ENCODE data around the gene C1D.

C1D gene

DNA sequence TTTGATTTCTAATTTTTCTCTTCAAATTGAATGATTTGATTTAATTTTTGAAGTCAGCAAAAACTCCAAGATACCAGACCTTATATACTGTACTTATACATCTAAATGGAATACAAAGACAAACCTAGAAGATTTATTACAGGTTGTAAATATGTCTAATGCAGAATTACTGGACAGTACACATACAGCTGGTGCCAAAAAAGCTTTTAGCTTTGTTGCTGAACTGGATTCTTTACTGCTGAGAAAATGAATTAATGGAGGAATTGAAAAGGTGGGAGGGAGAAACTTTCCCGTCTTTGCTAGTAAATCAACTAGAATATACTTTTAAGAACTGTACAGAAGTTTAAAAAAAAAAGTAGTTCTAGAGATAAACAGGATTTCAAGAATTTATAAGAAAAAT is 17.5 kb downstream of the C1D start:
- DNase-seq (ENCODE audit: extremely low read depth, low read depth), result no peak
- TF ChIP-seq, protein P1, sequence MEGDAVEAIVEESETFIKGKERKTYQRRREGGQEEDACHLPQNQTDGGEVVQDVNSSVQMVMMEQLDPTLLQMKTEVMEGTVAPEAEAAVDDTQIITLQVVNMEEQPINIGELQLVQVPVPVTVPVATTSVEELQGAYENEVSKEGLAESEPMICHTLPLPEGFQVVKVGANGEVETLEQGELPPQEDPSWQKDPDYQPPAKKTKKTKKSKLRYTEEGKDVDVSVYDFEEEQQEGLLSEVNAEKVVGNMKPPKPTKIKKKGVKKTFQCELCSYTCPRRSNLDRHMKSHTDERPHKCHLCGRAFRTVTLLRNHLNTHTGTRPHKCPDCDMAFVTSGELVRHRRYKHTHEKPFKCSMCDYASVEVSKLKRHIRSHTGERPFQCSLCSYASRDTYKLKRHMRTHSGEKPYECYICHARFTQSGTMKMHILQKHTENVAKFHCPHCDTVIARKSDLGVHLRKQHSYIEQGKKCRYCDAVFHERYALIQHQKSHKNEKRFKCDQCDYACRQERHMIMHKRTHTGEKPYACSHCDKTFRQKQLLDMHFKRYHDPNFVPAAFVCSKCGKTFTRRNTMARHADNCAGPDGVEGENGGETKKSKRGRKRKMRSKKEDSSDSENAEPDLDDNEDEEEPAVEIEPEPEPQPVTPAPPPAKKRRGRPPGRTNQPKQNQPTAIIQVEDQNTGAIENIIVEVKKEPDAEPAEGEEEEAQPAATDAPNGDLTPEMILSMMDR (IDR thresholded peaks at IDR 0.05; ENCODE audit: low read depth, low read length), result no peak

DNA sequence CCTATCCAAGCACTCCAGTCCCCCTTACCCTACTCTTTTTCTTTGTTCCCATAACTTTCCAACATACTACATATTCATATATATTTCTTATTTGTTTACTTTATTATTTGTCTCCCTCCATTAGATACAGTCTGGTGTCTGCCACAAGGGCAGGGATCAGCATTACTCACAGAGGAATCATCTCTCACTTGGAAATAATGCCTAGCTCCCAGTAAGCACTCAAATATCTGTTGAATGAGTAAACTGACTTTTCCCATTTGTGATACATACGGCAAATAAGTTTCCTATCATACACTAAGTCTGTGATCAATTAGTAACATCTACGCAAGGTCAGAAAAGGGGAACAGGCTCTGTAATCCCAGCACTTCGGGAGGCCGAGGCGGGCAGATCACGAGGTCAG is 18.7 kb downstream of the C1D start:
- no peak for DNase-seq (ENCODE audit: extremely low read depth, low read depth)
- TF ChIP-seq, protein P1 (IDR thresholded peaks at IDR 0.05; ENCODE audit: low read depth, low read length), result no peak

DNA sequence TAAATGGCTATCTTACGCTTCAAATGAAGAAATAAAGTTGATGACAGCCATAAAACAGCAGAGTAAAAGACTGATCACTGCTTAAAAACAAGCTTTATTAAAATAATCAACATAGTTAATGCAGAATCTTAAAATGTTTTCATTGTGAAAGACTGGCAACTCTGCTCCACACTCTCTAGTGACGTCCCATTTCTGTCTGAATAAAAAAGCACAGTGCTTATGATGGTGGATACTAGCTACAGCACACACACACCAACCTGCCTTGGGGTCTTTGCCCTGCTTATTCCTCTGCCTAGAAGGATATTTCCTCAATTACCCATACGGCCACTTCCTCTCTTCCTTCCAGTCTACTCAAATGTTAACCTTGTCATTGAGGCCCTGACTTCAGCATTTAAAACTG is 19.1 kb downstream of the C1D start:
- no peak for DNase-seq (ENCODE audit: extremely low read depth, low read depth)
- TF ChIP-seq, protein P1 (IDR thresholded peaks at IDR 0.05; ENCODE audit: low read depth, low read length), result no peak

DNA sequence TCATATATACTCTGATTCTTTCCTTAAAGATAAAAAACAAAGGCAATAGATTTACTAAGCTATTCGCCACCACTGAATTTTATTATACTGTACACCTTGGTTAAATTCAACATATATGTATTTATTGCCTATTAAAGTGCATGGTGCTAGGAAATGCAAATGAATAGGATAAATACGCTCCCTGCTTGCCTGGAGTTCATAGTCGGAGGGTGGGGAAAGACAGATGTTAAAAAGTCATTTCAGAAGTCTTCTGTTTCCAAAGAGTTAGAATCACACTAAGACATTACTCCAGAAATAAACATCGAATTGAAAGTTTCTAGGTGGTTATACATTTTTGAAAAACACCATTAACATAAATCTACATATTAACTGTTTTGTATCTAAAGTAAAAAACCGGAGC is 19.8 kb downstream of the C1D start:
- TF ChIP-seq, protein P1 (IDR thresholded peaks at IDR 0.05; ENCODE audit: low read depth, low read length), result no peak
- DNase-seq (ENCODE audit: extremely low read depth, low read depth), result no peak

DNA sequence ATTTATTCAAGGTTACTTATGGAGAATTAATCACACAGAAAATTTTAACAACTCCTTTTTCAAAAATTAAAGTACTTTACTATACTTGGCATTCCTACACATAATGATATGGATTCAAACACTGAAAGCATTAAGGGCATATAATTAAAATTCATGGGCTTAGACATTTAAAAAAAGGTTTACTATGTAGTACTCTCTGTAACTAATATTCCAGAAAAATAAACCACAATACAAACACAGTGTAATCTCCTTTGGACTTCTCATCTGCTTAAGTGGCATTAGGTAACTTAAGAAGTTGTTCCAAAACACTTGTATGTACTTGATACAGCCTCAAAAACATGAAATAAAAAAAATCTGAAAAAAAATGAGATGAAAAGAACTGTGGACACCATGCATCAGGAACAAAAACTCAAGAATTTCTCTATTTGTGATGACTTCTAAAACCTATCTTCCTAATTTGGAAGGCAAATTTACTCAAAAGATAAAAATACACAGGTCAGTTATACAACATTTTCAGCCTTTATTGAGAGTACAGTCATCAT is 21.0 kb downstream of the C1D start:
- TF ChIP-seq, protein P1 (IDR thresholded peaks at IDR 0.05; ENCODE audit: low read depth, low read length), result no peak
- no peak for DNase-seq (ENCODE audit: extremely low read depth, low read depth)

DNA sequence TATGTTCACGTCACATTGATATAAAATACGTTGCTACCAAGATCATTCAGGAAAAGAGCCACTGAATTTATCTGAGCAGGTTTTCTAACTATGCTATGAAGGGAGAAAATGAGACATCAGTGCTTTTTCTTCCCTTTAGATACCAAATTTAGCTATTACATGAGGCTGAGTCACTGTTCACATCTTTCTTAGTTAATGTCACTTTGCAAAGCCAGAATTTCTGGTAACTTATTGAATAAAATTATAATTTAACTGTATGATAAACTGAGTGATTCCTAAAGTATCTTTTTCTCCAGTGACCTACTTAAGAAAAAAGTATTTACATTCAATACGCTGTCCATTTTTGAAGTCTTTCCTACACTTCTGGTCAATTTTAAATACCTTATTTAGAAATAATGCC is 22.7 kb downstream of the C1D start:
- TF ChIP-seq, protein P1 (IDR thresholded peaks at IDR 0.05; ENCODE audit: low read depth, low read length), result no peak
- no peak for DNase-seq (ENCODE audit: extremely low read depth, low read depth)

DNA sequence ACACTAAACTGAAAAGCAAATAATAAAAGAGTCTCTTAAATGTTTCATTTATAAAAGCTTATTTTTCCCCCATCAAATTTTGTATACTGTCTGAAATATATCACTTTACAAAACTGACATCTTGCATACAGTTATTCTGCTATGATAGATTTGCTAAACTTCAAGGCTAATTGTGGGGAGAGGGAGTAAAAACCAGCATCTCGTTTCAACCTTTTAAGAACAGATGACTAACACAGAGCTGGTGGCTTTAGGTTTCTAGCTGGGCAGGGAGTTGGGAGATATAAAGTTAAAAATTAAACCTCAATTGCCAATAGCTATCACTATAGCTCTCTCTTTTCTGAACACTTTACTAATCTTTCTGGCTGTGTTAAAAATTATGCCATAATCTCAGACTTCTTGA is 23.5 kb downstream of the C1D start:
- TF ChIP-seq, protein P1 (IDR thresholded peaks at IDR 0.05; ENCODE audit: low read depth, low read length), result no peak
- no peak for DNase-seq (ENCODE audit: extremely low read depth, low read depth)
